Lung (tissue), 12 donors: ENCODE data around the gene SNX22. TPM values are rescaled to one million over a fixed set of nuclear protein-coding genes. Genes with fewer than 3 reads are reported as not detected.
A peak's percentile ranks its signal among the peaks of the same experiment; 100 is the strongest.

Source experiments
- ATAC-seq: fragments of 200-7000 bp; cut with Tn5 transposase; one replicate; pipeline ENCODE4 v1.9.1; 2020; ENCODE audit warnings: moderate number of reproducible peaks; ENCODE audit not compliant: insufficient read depth, low FRiP score
- DNase-seq, 3 donors: peaks; one replicate each; pipeline ENCODE4 v3.0.0-alpha.2; 2013 to 2017
- H3K27ac ChIP-seq, 2 donors: one replicate each; pipeline ENCODE4 v1.5.1; 2013; ENCODE audit warnings: mild to moderate bottlenecking in 2 of 2, moderate library complexity in 2 of 2, control low read depth in 1 of 2, inconsistent platforms in 1 of 2, low read depth in 1 of 2, low read length in 1 of 2
- H3K27me3 ChIP-seq, 3 donors: one replicate each; pipeline ENCODE4 v1.5.1; 2013; ENCODE audit warnings: low read length in 2 of 3; ENCODE audit not compliant: control insufficient read depth in 3 of 3, insufficient read depth in 3 of 3
- H3K36me3 ChIP-seq, 4 donors: one replicate each; pipeline ENCODE4 v1.5.1; 2013; ENCODE audit warnings: low read length in 4 of 4, mild to moderate bottlenecking in 1 of 4, moderate library complexity in 1 of 4; ENCODE audit not compliant: control insufficient read depth in 4 of 4, insufficient read depth in 4 of 4
- H3K4me1 ChIP-seq, 5 donors: one replicate each; pipeline ENCODE4 v1.5.1; 2013; ENCODE audit warnings: low read length in 5 of 5, mild to moderate bottlenecking in 2 of 5, moderate library complexity in 1 of 5; ENCODE audit not compliant: control insufficient read depth in 5 of 5, insufficient read depth in 5 of 5
- H3K4me3 ChIP-seq: one replicate; pipeline ENCODE4 v1.5.1; 2013; ENCODE audit warnings: mild to moderate bottlenecking, control low read depth, moderate library complexity
- H3K9ac ChIP-seq, 2 donors: one replicate each; pipeline ENCODE4 v1.5.1; 2013; ENCODE audit warnings: low read length in 2 of 2, control low read depth in 1 of 2; ENCODE audit not compliant: insufficient read depth in 1 of 2
- H3K9me3 ChIP-seq, 4 donors: one replicate each; pipeline ENCODE4 v1.5.1; 2013; ENCODE audit warnings: low read length in 3 of 4, mild to moderate bottlenecking in 1 of 4, moderate library complexity in 1 of 4; ENCODE audit not compliant: control insufficient read depth in 4 of 4, insufficient read depth in 3 of 4
- WGBS, 2 donors: extraction: QIAGEN DNeasy Blood & Tissue Kit; methylation state at CpG; one replicate each; pipeline ENCODE4 v1.1.7; 2013; 5-methylcytosine and 5-hydroxymethylcytosine counted together
- polyA plus RNA-seq, 2 donors: library from polyadenylated mRNA; stranded (reverse); fragments of 200-250 nt; gene quantifications; one replicate each; pipeline ENCODE4 v1.2.1, GENCODE V29; 2013
- total RNA-seq, 2 donors: library from RNA; depleted of rRNA in 1 of 2; stranded (reverse); fragments of >200 nt in 1 of 2; gene quantifications; one replicate each; pipeline ENCODE4 v1.2.1, GENCODE V29; 2014 to 2021
- TF ChIP-seq, protein P1 (sequence below): IDR thresholded peaks from 2 replicates; pipeline ENCODE4 v1.5.1; 2012; ENCODE audit warnings: mild to moderate bottlenecking; ENCODE audit errors: control extremely low read depth, extremely low read depth
- donor health status: control.
- donor health status: control.
- donor health status: Bipolar disorder and iron deficiency.
- donor health status: healthy.
- donor health status: DM: yes; HTN: yes; CAD: no.

The SNX22 gene
- total and polyA plus RNA-seq, 4 donors = 3.4 to 20.3 (median 9.2) TPM

DNA sequence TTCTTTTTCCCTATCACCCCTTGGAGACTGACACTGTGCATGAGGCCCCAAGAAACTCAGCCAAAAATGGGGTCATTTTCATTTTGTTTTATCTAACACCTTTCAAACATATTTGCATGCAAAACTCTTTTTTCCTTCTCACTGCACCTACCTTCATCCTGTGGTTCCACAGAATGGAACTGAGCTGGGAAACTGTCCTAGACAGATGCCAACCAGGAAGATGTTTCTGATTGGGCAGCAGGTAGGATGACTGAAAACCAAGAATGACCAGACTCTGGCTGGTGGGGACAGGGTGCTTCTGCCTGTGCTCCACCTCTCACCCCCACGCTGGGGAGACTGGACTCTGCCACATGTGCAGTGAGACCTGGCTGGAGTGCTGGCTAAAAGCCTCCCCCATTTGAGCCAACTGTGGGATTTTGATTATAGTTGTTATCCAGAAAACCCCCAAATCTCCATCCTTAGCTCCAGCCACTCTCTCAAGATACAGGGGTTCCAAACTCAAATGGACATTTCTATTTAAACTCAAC is 6.1 kb downstream of the SNX22 start:
- H3K27ac ChIP-seq = no peak overlapping the region
- ATAC-seq (no peak), DNase-seq (no peak)
- peaks cover 0 to 3% (median 0%) of the 10 kb centered on the region in 3 donors for H3K27me3 ChIP-seq
- TF ChIP-seq, protein P1, sequence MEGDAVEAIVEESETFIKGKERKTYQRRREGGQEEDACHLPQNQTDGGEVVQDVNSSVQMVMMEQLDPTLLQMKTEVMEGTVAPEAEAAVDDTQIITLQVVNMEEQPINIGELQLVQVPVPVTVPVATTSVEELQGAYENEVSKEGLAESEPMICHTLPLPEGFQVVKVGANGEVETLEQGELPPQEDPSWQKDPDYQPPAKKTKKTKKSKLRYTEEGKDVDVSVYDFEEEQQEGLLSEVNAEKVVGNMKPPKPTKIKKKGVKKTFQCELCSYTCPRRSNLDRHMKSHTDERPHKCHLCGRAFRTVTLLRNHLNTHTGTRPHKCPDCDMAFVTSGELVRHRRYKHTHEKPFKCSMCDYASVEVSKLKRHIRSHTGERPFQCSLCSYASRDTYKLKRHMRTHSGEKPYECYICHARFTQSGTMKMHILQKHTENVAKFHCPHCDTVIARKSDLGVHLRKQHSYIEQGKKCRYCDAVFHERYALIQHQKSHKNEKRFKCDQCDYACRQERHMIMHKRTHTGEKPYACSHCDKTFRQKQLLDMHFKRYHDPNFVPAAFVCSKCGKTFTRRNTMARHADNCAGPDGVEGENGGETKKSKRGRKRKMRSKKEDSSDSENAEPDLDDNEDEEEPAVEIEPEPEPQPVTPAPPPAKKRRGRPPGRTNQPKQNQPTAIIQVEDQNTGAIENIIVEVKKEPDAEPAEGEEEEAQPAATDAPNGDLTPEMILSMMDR = no peak
- WGBS, 2 donors = 86 to 100% methylated on average over 1 of the region's 1 CpG
- H3K9ac ChIP-seq = no peak overlapping the region
- H3K4me1 ChIP-seq = peaks cover 5 to 13% (median 8%) of the 10 kb centered on the region in 5 donors
- peaks cover 25 to 49% (median 32%) of the 10 kb centered on the region in 4 donors for H3K36me3 ChIP-seq
- H3K9me3 ChIP-seq = peaks cover 0 to 3% (median 0%) of the 10 kb centered on the region in 4 donors
- no peak overlapping the region for H3K4me3 ChIP-seq

DNA sequence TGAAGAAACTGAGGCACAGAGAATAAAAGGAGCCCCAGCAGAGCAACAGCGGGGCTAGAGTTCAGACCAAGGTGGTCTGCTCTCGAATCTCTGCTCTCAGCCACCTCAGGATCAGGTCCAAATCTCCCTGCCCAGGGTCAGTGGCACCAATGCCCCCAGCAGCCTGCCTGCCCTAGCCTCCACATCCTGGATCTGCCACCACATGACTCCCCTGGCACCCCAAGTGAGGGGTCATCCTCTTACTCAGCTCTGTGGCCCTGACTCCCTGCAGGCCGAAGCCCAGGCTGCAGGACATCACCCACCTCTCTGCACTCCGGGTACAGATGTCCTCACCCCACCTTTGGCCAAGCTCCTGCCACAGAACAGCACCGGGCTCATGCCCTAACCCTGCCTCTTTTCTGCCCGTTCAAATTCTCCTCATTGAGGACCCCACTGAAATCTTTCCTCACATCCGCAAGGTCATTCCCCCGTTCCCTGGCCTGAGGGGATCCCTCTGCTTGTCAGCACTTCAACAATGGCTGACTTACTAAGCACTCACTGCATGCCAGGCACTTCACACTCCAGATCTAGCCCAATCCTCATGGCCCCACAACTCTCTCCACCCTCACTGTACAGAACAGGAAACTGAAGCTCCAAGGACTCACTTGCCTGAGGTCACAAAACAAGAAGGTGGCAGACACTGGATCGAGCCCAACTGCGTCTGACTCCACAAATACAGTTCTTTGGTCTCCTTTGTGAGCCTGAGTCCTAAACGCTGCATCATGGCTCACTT is 7.0 kb downstream of the SNX22 start:
- Histone ChIP-seq H3K9me3 (no peaks in the 10 kb centered on the region), H3K27me3 (no peaks in the 10 kb centered on the region), H3K4me1 (peaks cover 6 to 14% (median 8%) of the 10 kb centered on the region in 5 donors), H3K27ac (peak overlapping the region in 1 of 2 donors; percentile 5), H3K36me3 (peaks cover 25 to 49% (median 32%) of the 10 kb centered on the region in 4 donors), H3K9ac (no peak overlapping the region), H3K4me3 (no peak overlapping the region)
- DNase-seq (no peak), ATAC-seq (no peak)
- WGBS, 2 donors = 89 to 90% methylated on average over 11 of the region's 11 CpGs
- TF ChIP-seq, protein P1 = no peak

DNA sequence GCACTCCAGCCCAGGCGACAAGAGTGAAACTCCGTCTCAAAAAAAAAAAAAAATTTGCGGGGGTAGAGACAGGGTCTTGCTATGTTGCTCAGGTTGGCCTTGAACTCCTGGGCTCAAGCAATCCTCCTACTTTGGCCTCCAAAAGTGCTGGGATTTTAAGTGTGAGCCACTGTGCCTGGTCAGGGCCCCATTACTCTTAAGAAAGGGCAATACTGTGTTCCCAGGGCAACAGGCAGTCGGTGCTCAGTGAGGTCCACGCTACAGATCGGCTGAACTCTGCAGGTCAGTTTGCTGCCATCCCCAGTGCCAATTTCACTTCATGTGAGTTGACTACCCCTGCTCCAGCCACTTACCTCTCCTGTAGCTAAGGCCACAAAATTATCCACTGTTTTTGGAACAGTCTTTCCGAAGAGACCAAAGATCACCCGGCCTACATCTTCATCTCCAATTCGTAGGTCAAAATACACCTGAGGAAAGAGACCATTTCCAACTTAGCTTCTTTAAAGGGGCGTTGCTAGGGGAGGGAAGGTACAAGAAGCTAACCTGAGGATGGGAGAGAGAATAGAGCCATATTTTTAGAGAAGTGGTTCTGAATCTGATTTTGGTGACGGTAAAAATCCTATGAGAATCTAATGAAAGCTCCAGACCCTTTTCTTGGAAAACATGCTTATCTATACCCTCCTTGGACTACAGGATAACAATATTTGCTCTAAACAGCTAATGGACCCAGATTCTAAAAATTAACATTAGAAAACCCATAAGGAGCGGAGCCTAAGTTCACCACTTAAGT is 10.4 kb downstream of the SNX22 start:
- DNase-seq (no peak), ATAC-seq (no peak)
- H3K27me3 ChIP-seq = no peaks in the 10 kb centered on the region
- H3K27ac ChIP-seq = peak overlapping the region; percentile 47 to 78
- TF ChIP-seq, protein P1 = no peak
- peaks cover 7 to 20% (median 12%) of the 10 kb centered on the region in 5 donors for H3K4me1 ChIP-seq
- H3K36me3 ChIP-seq = peaks cover 14 to 31% (median 24%) of the 10 kb centered on the region in 4 donors
- peak overlapping the region; percentile 84 for H3K4me3 ChIP-seq
- 51 to 66% methylated on average over 12 of the region's 12 CpGs for WGBS, 2 donors
- H3K9ac ChIP-seq = peak overlapping the region; percentile 73 to 88
- H3K9me3 ChIP-seq = no peaks in the 10 kb centered on the region
